Liver (tissue), 9 donors: Measurements from ENCODE around the gene AGBL4. TPM values are rescaled to one million over a fixed set of nuclear protein-coding genes. Genes with fewer than 3 reads are reported as not detected.
"Not testable (repeated sequence)": the region's sequence is repeated elsewhere in the genome, so short reads cannot be mapped to it uniquely, and the experiment has no call there.

Experiments used
- DNase-seq: peaks from one replicate; pipeline ENCODE4 v3.0.0-alpha.2; 2017; ENCODE audit warnings: low spot score
- H3K27ac ChIP-seq, 2 donors: one replicate each; pipeline ENCODE4 v1.7.0; 2013; ENCODE audit warnings: inconsistent platforms in 2 of 2, low read length in 2 of 2, control low read depth in 1 of 2, low read depth in 1 of 2, mild to moderate bottlenecking in 1 of 2
- H3K27me3 ChIP-seq, 4 donors: one replicate each; pipeline versions ENCODE4 v1.6.1 to v1.7.0; 2013; ENCODE audit warnings: low read length in 3 of 4, inconsistent platforms in 1 of 4, mild to moderate bottlenecking in 1 of 4, moderate library complexity in 1 of 4; ENCODE audit not compliant: control insufficient read depth in 4 of 4, insufficient read depth in 4 of 4
- H3K36me3 ChIP-seq, 4 donors: one replicate each; pipeline versions ENCODE4 v1.6.1 to v1.7.0; 2013; ENCODE audit warnings: low read length in 3 of 4, mild to moderate bottlenecking in 3 of 4, low read depth in 1 of 4, moderate library complexity in 1 of 4; ENCODE audit not compliant: control insufficient read depth in 4 of 4, insufficient read depth in 3 of 4
- H3K4me1 ChIP-seq, 4 donors: one replicate each; pipeline versions ENCODE4 v1.6.1 to v1.7.0; 2013; ENCODE audit warnings: low read length in 3 of 4, mild to moderate bottlenecking in 3 of 4, moderate library complexity in 1 of 4; ENCODE audit not compliant: control insufficient read depth in 4 of 4, insufficient read depth in 4 of 4
- H3K4me3 ChIP-seq, 3 donors: one replicate each; pipeline versions ENCODE4 v1.6.1 to v1.7.0; 2013; ENCODE audit warnings: low read length in 3 of 3, control low read depth in 1 of 3, low read depth in 1 of 3, mild to moderate bottlenecking in 1 of 3
- H3K9ac ChIP-seq, 2 donors: one replicate each; pipeline ENCODE4 v1.7.0; 2013; ENCODE audit warnings: low read length in 2 of 2, mild to moderate bottlenecking in 2 of 2, moderate library complexity in 2 of 2, control low read depth in 1 of 2, low read depth in 1 of 2
- H3K9me3 ChIP-seq, 4 donors: one replicate each; pipeline versions ENCODE4 v1.6.1 to v1.7.0; 2013; ENCODE audit warnings: low read length in 3 of 4; ENCODE audit not compliant: control insufficient read depth in 4 of 4
- FOXA1 ChIP-seq: IDR thresholded peaks from 2 replicates; pipeline ENCODE4 v1.6.1; 2016; ENCODE audit warnings: antibody characterized with exemption
- HNF4G ChIP-seq: IDR thresholded peaks from 2 replicates; pipeline ENCODE4 v1.6.1; 2016; ENCODE audit warnings: antibody characterized with exemption
- JUND ChIP-seq, 2 donors: IDR thresholded peaks; 2 replicates each; pipeline ENCODE4 v1.6.1; 2016; ENCODE audit warnings: antibody characterized with exemption in 2 of 2
- RAD21 ChIP-seq, 2 donors: IDR thresholded peaks; 2 replicates each; pipeline ENCODE4 v1.6.1; 2016; ENCODE audit warnings: antibody characterized with exemption in 2 of 2, mild to moderate bottlenecking in 2 of 2
- SP1 ChIP-seq: IDR thresholded peaks from 2 replicates; pipeline ENCODE4 v1.6.1; 2018; ENCODE audit warnings: antibody characterized with exemption, mild to moderate bottlenecking
- YY1 ChIP-seq: IDR thresholded peaks from 2 replicates; pipeline ENCODE4 v1.6.1; 2016; ENCODE audit warnings: antibody characterized with exemption, mild to moderate bottlenecking
- ZBTB33 ChIP-seq: IDR thresholded peaks from 2 replicates; pipeline ENCODE4 v1.6.1; 2016; ENCODE audit warnings: antibody characterized with exemption
- WGBS: extraction: QIAGEN DNeasy Blood & Tissue Kit; methylation state at CpG from one replicate; pipeline ENCODE4 v1.1.7; 2013; 5-methylcytosine and 5-hydroxymethylcytosine counted together
- polyA plus RNA-seq, 2 donors: library from polyadenylated mRNA; stranded (reverse) in 1 of 2; unstranded in 1 of 2; fragments of 200-250 nt in 1 of 2; fragments of >200 nt in 1 of 2; fragmentation: Nextera tagmentation in 1 of 2; extraction: Ambion mirVana in 1 of 2; gene quantifications; one replicate each; pipeline versions ENCODE4 v1.2.1 to v1.2.3, GENCODE V29; 2013 to 2015
- total RNA-seq, 2 donors: library from RNA; depleted of rRNA; stranded (reverse); fragments of >200 nt; gene quantifications; one replicate each; pipeline ENCODE4 v1.2.3, GENCODE V29; 2014
- TF ChIP-seq, protein P1 (sequence below): fragments of 150-350 bp; IDR thresholded peaks from 2 replicates; pipeline ENCODE4 v1.5.1; 2017; ENCODE audit warnings: improper control_type of control experiment, low read depth, low read length; ENCODE audit not compliant: missing input control
- TF ChIP-seq, protein P2 (sequence below): IDR thresholded peaks from 2 replicates; pipeline ENCODE4 v1.6.1; 2016; ENCODE audit warnings: antibody characterized with exemption
- TF ChIP-seq, protein P3 (sequence below): IDR thresholded peaks from 2 replicates; pipeline ENCODE4 v1.6.1; 2016; ENCODE audit warnings: antibody characterized with exemption
- donor health status: healthy.
- donor health status: healthy.
- donor health status: healthy.
- donor health status: healthy.
- donor health status: healthy.

Gene AGBL4
- total and polyA plus RNA-seq, 4 donors, result 0.75 to 0.76 TPM; not detected in 2

DNA sequence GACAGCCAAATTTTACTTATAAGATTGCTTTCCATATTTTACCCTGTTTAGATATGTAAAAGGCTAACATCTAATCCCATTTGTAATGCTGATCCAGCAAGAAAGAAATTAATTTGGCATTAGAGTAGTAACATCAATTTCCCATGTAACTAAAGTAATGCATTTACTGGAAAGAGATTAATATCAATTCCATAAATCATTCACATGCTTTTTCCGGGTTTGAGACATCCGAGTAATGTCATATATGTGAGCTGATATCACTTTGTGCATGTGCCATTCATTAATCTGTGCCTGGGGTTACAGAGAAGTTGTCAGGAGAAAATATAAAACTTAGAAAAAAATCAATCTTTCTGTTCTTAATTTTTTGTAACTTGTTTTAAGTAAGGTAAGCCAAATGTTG, 206.1 kb downstream of the AGBL4 start:
- no peak overlapping the region for H3K4me3 ChIP-seq
- no peaks in the 10 kb centered on the region for H3K36me3 ChIP-seq
- H3K27me3 ChIP-seq, result peaks cover 0 to 3% (median 0%) of the 10 kb centered on the region in 4 donors
- no peak for TF ChIP-seq JUND (IDR thresholded peaks at IDR 0.05)
- TF ChIP-seq SP1, result no peak
- TF ChIP-seq, protein P1, sequence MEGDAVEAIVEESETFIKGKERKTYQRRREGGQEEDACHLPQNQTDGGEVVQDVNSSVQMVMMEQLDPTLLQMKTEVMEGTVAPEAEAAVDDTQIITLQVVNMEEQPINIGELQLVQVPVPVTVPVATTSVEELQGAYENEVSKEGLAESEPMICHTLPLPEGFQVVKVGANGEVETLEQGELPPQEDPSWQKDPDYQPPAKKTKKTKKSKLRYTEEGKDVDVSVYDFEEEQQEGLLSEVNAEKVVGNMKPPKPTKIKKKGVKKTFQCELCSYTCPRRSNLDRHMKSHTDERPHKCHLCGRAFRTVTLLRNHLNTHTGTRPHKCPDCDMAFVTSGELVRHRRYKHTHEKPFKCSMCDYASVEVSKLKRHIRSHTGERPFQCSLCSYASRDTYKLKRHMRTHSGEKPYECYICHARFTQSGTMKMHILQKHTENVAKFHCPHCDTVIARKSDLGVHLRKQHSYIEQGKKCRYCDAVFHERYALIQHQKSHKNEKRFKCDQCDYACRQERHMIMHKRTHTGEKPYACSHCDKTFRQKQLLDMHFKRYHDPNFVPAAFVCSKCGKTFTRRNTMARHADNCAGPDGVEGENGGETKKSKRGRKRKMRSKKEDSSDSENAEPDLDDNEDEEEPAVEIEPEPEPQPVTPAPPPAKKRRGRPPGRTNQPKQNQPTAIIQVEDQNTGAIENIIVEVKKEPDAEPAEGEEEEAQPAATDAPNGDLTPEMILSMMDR, result no peak
- TF ChIP-seq, protein P2, sequence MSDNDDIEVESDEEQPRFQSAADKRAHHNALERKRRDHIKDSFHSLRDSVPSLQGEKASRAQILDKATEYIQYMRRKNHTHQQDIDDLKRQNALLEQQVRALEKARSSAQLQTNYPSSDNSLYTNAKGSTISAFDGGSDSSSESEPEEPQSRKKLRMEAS, result no peak
- no peak for TF ChIP-seq YY1
- no peak for TF ChIP-seq RAD21 (IDR thresholded peaks at IDR 0.05)
- no peak for TF ChIP-seq FOXA1
- TF ChIP-seq, protein P3, sequence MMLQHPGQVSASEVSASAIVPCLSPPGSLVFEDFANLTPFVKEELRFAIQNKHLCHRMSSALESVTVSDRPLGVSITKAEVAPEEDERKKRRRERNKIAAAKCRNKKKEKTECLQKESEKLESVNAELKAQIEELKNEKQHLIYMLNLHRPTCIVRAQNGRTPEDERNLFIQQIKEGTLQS, result no peak
- no peak for TF ChIP-seq ZBTB33
- no peak for TF ChIP-seq HNF4G
- H3K4me1 ChIP-seq, result no peaks in the 10 kb centered on the region
- no peak overlapping the region for H3K27ac ChIP-seq
- 69% methylated on average over 2 of the region's 2 CpGs for WGBS
- no peaks in the 10 kb centered on the region for H3K9me3 ChIP-seq
- no peak overlapping the region for H3K9ac ChIP-seq
- no peak for DNase-seq

- H3K27ac ChIP-seq, H3K9me3 ChIP-seq, H3K4me3 ChIP-seq, H3K9ac ChIP-seq, DNase-seq, H3K36me3 ChIP-seq, H3K4me1 ChIP-seq, H3K27me3 ChIP-seq: not testable (repeated sequence)
- 87% methylated on average over 17 of the region's 17 CpGs for WGBS
Observed at GRCh38 chr1:49787013-49787412, 236.7 kb downstream of the AGBL4 start.

GRCh38 chr1:49765034-49765433, 258.7 kb downstream of the AGBL4 start:
- DNase-seq, result no peak
- Histone ChIP-seq H3K4me3 (no peak overlapping the region), H3K4me1 (no peaks in the 10 kb centered on the region), H3K9me3 (no peaks in the 10 kb centered on the region), H3K9ac (no peak overlapping the region), H3K36me3 (no peaks in the 10 kb centered on the region), H3K27me3 (no peaks in the 10 kb centered on the region), H3K27ac (no peak overlapping the region)
- TF ChIP-seq JUND (IDR thresholded peaks at IDR 0.05) (no peak), RAD21 (IDR thresholded peaks at IDR 0.05) (peak in 1 of 2 donors; percentile 34)
- WGBS, result 42% methylated on average over 3 of the region's 3 CpGs

- H3K4me1 ChIP-seq, H3K27me3 ChIP-seq, H3K9me3 ChIP-seq, H3K9ac ChIP-seq, H3K27ac ChIP-seq, H3K4me3 ChIP-seq, H3K36me3 ChIP-seq, DNase-seq: not testable (repeated sequence)
- 84% methylated on average over 9 of the region's 9 CpGs for WGBS
Observed at GRCh38 chr1:49738118-49738517, 285.6 kb downstream of the AGBL4 start.
